HCT116 (cell line): ENCODE measurements around the gene PPP1R1A. TPM values are rescaled to one million over a fixed set of nuclear protein-coding genes. Genes with fewer than 3 reads are reported as not detected.

Source experiments
- ATAC-seq: fragments of 200-7000 bp; cut with Tn5 transposase; 2 replicates; pipeline ENCODE4 v1.9.1; 2020; ENCODE audit warnings: mild to moderate bottlenecking, moderate library complexity
- BruUV-seq: library from RNA; stranded (reverse); fragments of 400-500 nt; replicated peaks from 2 replicates; lab custom pipeline; 2021; lab: Mats Ljungman, UMichigan
- CTCF ChIA-PET: fragments of 300-600 bp; sonication (Branson Sonifier 250); formaldehyde crosslinking; loops from one replicate; lab custom pipeline; 2021; ENCODE audit warnings: antibody characterized with exemption; lab: Charles Lee
- POLR2A ChIA-PET: fragments of 300-600, 350-600 bp; sonication (Branson Sonifier 250); formaldehyde crosslinking; loops from one replicate; lab custom pipeline; 2021; ENCODE audit warnings: antibody characterized with exemption; lab: Charles Lee
- RAD21 ChIA-PET, 2 experiments: fragments of 300-600 bp; sonication (Branson Sonifier 250); formaldehyde crosslinking; loops; one replicate each; lab custom pipeline; 2023; ENCODE audit warnings: low total read pairs in 2 of 2; ENCODE audit not compliant: uncharacterized antibody in 2 of 2, unreplicated experiment in 2 of 2, low non-redundant PET in 1 of 2; lab: Charles Lee
- DNase-seq: peaks from one replicate; pipeline ENCODE4 v3.0.0-alpha.2; 2010; ENCODE audit warnings: low read depth, low spot score
- H2AFZ ChIP-seq: fragments of 200-600 bp; shearing (Covaris generic), sonication (generic); 2 replicates; pipeline ENCODE4 v1.6.1; 2017; ENCODE audit warnings: low read depth, mixed run types, mixed read lengths, antibody characterized with exemption, low read length; ENCODE audit not compliant: poor library complexity, severe bottlenecking
- H3K27ac ChIP-seq: 2 replicates; pipeline ENCODE4 v1.5.1; 2012; ENCODE audit warnings: low read depth, low read length
- H3K27me3 ChIP-seq: fragments of 200-600 bp; sonication (generic); 2 replicates; pipeline ENCODE4 v1.6.1; 2016; ENCODE audit warnings: mixed run types, low read length, mixed read lengths; ENCODE audit not compliant: insufficient read depth
- H3K36me3 ChIP-seq, 2 experiments: fragments of 200-500 bp in 1 of 2; fragments of 200-600 bp in 1 of 2; sonication (Bioruptor generic) in 1 of 2; sonication (generic) in 1 of 2; 2 replicates each; pipeline versions ENCODE4 v1.5.1 to v1.6.1; 2014 to 2016; ENCODE audit warnings: low read length in 2 of 2, inconsistent platforms in 1 of 2, mixed read lengths in 1 of 2, mixed run types in 1 of 2; ENCODE audit not compliant: insufficient read depth in 2 of 2, control insufficient read depth in 1 of 2
- H3K4me1 ChIP-seq, 2 experiments: fragments of 200-600 bp in 1 of 2; sonication (generic) in 1 of 2; 2 replicates each; pipeline versions ENCODE4 v1.5.1 to v1.6.1; 2012 to 2017; ENCODE audit warnings: low read length in 2 of 2, inconsistent platforms in 1 of 2, mild to moderate bottlenecking in 1 of 2, mixed read lengths in 1 of 2, mixed run types in 1 of 2, moderate library complexity in 1 of 2; ENCODE audit not compliant: insufficient read depth in 2 of 2, control insufficient read depth in 1 of 2
- H3K4me2 ChIP-seq: fragments of 200-600 bp; sonication (generic); 2 replicates; pipeline ENCODE4 v1.6.1; 2017; ENCODE audit warnings: mixed run types, low read length, mixed read lengths
- H3K4me3 ChIP-seq, 2 experiments: fragments of 200-600 bp in 1 of 2; sonication (generic) in 1 of 2; replicated peaks in 1 of 2; 2 replicates each; pipeline ENCODE4 v1.5.1; 2011 to 2016; ENCODE audit warnings: low read length in 2 of 2, control low read depth in 1 of 2, low read depth in 1 of 2, mild to moderate bottlenecking in 1 of 2, mixed read lengths in 1 of 2, mixed run types in 1 of 2
- H3K79me2 ChIP-seq: fragments of 200-600 bp; sonication (generic); 2 replicates; pipeline ENCODE4 v1.6.1; 2017; ENCODE audit warnings: mild to moderate bottlenecking, mixed run types, low read length, moderate library complexity, mixed read lengths; ENCODE audit not compliant: insufficient read depth
- H3K9ac ChIP-seq: fragments of 200-600 bp; sonication (generic); 2 replicates; pipeline ENCODE4 v1.6.1; 2016; ENCODE audit warnings: low read length, mixed read lengths
- H3K9me2 ChIP-seq: fragments of 200-600 bp; sonication (generic), shearing (Covaris generic); 2 replicates; pipeline ENCODE4 v1.6.1; 2017; ENCODE audit warnings: mixed run types, mild to moderate bottlenecking, moderate library complexity; ENCODE audit not compliant: insufficient read depth
- H3K9me3 ChIP-seq, 2 experiments: fragments of 200-500 bp in 1 of 2; fragments of 200-600 bp in 1 of 2; sonication (Bioruptor generic) in 1 of 2; sonication (generic) in 1 of 2; 2 replicates each; pipeline ENCODE4 v1.6.1; 2014 to 2017; ENCODE audit warnings: low read length in 2 of 2, mixed read lengths in 2 of 2, inconsistent platforms in 1 of 2, low read depth in 1 of 2, mild to moderate bottlenecking in 1 of 2, mixed run types in 1 of 2, moderate library complexity in 1 of 2; ENCODE audit not compliant: control insufficient read depth in 1 of 2, insufficient read depth in 1 of 2
- H4K20me1 ChIP-seq: fragments of 200-600 bp; sonication (generic), shearing (Covaris generic); 2 replicates; pipeline ENCODE4 v1.6.1; 2017; ENCODE audit warnings: mixed run types, mild to moderate bottlenecking, moderate library complexity; ENCODE audit not compliant: insufficient read depth
- EZH2phosphoT487 ChIP-seq: fragments of 200-600 bp; IDR thresholded peaks from 2 replicates; pipeline ENCODE4 v1.6.1; 2018; ENCODE audit warnings: antibody characterized with exemption, borderline replicate concordance
- FOSL1 ChIP-seq: IDR thresholded peaks from 2 replicates; pipeline ENCODE4 v1.6.1; 2012; ENCODE audit warnings: low read depth
- JUND ChIP-seq: IDR thresholded peaks from 2 replicates; pipeline ENCODE4 v1.6.1; 2012
- POLR2A ChIP-seq: IDR thresholded peaks from 2 replicates; pipeline ENCODE4 v1.7.0; 2011; ENCODE audit warnings: borderline replicate concordance; ENCODE audit not compliant: insufficient read depth, insufficient read length; ENCODE audit errors: extremely low read depth
- POLR2AphosphoS5 ChIP-seq: IDR thresholded peaks from 2 replicates; pipeline ENCODE4 v1.6.1; 2011; ENCODE audit warnings: mild to moderate bottlenecking, low read depth, low read length, moderate library complexity
- SIN3A ChIP-seq: IDR thresholded peaks from 2 replicates; pipeline ENCODE4 v1.6.1; 2012; ENCODE audit warnings: low read depth
- intact Hi-C: fragments of 100-400 bp; cut with micrococcal nuclease; formaldehyde crosslinking; loops from 2 replicates; pipeline ENCODE4 v1.10.0; 2022
- total RNA-seq: library from RNA; stranded (reverse); gene quantifications from one replicate; pipeline ENCODE4 v1.2.1, GENCODE V29; 2021; ENCODE audit not compliant: unreplicated experiment
- TF ChIP-seq, protein P1 (sequence below): IDR thresholded peaks from 2 replicates; pipeline ENCODE4 v1.6.1; 2012
- TF ChIP-seq, protein P2 (sequence below): IDR thresholded peaks from 2 replicates; pipeline ENCODE4 v1.6.1; 2012; ENCODE audit warnings: low read depth

Gene PPP1R1A
- total RNA-seq, 1 experiment from 2014 or later = 0.61 TPM

DNA sequence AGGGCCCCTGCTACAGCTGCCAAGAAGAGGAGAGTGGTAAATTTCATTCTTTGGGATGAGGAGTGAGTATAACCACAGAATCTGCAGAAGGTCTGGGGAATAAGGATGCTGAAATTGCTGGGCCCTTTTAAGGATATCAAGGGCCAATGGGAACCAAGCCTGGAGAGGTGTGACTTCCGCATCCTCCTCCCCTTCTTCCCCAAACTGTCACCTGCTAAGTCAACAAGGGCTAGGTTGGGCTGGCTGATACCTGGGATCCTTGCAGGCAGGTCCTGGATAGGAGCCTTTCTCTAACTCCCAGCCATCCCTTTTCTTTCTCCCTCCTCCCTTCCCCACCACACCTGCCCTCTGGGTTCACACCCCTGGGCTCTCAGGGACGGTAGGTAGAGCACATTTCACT is 46.3 kb upstream of the PPP1R1A start, which contains the start of gene LACRT:
Gene LACRT, minus strand, starts transcription at position 101 of the 400 bp plus-strand sequence. Its CDS starts 54 bp downstream, at position 47.
- Histone ChIP-seq H3K79me2 (no peaks in the 10 kb centered on the region), H4K20me1 (no peaks in the 10 kb centered on the region), H3K9me3 (no peaks in the 10 kb centered on the region), H3K4me1 (no peaks in the 10 kb centered on the region), H2AFZ (no peak within 1 kb of the TSS), H3K4me2 (no peak within 1 kb of the TSS), H3K36me3 (no peaks in the 10 kb centered on the region), H3K27ac (no peak within 1 kb of the TSS), H3K9ac (no peak within 1 kb of the TSS), H3K27me3 (peaks cover 23% of the 10 kb centered on the region; the same call in 1 of the 2 replicates), H3K9me2 (no peaks in the 10 kb centered on the region), H3K4me3 (no peak within 1 kb of the TSS)
- ChIA-PET CTCF (no interaction called here), POLR2A (no interaction called here), RAD21 (no interaction called here)
- no TSS peak for BruUV-seq
- no peak for DNase-seq
- TF ChIP-seq FOSL1 (no peak), EZH2phosphoT487 (no peak), POLR2AphosphoS5 (no peak), JUND (no peak), POLR2A (no peak), SIN3A (no peak)
- TF ChIP-seq, protein P1, sequence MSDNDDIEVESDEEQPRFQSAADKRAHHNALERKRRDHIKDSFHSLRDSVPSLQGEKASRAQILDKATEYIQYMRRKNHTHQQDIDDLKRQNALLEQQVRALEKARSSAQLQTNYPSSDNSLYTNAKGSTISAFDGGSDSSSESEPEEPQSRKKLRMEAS = no peak
- TF ChIP-seq, protein P2, sequence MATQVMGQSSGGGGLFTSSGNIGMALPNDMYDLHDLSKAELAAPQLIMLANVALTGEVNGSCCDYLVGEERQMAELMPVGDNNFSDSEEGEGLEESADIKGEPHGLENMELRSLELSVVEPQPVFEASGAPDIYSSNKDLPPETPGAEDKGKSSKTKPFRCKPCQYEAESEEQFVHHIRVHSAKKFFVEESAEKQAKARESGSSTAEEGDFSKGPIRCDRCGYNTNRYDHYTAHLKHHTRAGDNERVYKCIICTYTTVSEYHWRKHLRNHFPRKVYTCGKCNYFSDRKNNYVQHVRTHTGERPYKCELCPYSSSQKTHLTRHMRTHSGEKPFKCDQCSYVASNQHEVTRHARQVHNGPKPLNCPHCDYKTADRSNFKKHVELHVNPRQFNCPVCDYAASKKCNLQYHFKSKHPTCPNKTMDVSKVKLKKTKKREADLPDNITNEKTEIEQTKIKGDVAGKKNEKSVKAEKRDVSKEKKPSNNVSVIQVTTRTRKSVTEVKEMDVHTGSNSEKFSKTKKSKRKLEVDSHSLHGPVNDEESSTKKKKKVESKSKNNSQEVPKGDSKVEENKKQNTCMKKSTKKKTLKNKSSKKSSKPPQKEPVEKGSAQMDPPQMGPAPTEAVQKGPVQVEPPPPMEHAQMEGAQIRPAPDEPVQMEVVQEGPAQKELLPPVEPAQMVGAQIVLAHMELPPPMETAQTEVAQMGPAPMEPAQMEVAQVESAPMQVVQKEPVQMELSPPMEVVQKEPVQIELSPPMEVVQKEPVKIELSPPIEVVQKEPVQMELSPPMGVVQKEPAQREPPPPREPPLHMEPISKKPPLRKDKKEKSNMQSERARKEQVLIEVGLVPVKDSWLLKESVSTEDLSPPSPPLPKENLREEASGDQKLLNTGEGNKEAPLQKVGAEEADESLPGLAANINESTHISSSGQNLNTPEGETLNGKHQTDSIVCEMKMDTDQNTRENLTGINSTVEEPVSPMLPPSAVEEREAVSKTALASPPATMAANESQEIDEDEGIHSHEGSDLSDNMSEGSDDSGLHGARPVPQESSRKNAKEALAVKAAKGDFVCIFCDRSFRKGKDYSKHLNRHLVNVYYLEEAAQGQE = no peak
- ATAC-seq = no peak
- intact Hi-C loops = no loop called here
